Lower lobe of right lung (tissue), 2 donors: ENCODE results near the gene OSBP. TPM values are rescaled to one million over a fixed set of nuclear protein-coding genes. Genes with fewer than 3 reads are reported as not detected.
"Not testable (repeated sequence)": the region's sequence is repeated elsewhere in the genome, so short reads cannot be mapped to it uniquely, and the experiment has no call there.

Experiments used
- ATAC-seq, 2 donors: fragments of 200-7000 bp; cut with Tn5 transposase; one replicate each; pipeline ENCODE4 v1.9.1; 2020 to 2022; ENCODE audit warnings: mild to moderate bottlenecking in 2 of 2, moderate library complexity in 2 of 2
- DNase-seq: peaks from one replicate; pipeline ENCODE4 v3.0.0-alpha.2; 2020
- H3K27ac ChIP-seq: fragments of 200-600 bp; one replicate; pipeline ENCODE4 v1.8.0; 2022
- H3K27me3 ChIP-seq: fragments of 200-600 bp; one replicate; pipeline ENCODE4 v1.8.0; 2022; ENCODE audit warnings: low read depth
- H3K36me3 ChIP-seq: fragments of 200-600 bp; one replicate; pipeline ENCODE4 v1.8.0; 2022; ENCODE audit warnings: mild to moderate bottlenecking
- H3K4me1 ChIP-seq: fragments of 200-600 bp; one replicate; pipeline ENCODE4 v1.8.0; 2022
- H3K4me3 ChIP-seq: fragments of 200-600 bp; one replicate; pipeline ENCODE4 v1.8.0; 2022; ENCODE audit warnings: mild to moderate bottlenecking
- H3K9me3 ChIP-seq: fragments of 200-600 bp; one replicate; pipeline ENCODE4 v1.8.0; 2022
- CTCF ChIP-seq: fragments of 200-600 bp; IDR thresholded peaks from one replicate; pipeline ENCODE4 v1.8.0; 2022; ENCODE audit warnings: antibody characterized with exemption, mild to moderate bottlenecking
- intact Hi-C: fragments of 100-400 bp; cut with DNase I; formaldehyde crosslinking; loops from one replicate; pipeline ENCODE4 v1.11.0; 2022
- total RNA-seq: library from RNA; stranded (reverse); fragmentation: NEBNext Ultra II Directional; extraction: Animal tissue kit (Norgen Biotek cat#: 25700); gene quantifications from one replicate; pipeline ENCODE4 v1.2.1, GENCODE V29; 2021
- donor health status: DM: no; HTN: yes; CAD: no; lungs with severe emphysema.

OSBP gene
- total RNA-seq, 1 donor from 2014 or later: 37.7 TPM

- ATAC-seq (no peak), DNase-seq (no peak)
- H3K4me1 ChIP-seq: no peaks in the 10 kb centered on the region
- no peak overlapping the region for H3K4me3 ChIP-seq
- H3K9me3 ChIP-seq: no peaks in the 10 kb centered on the region
- no peak overlapping the region for H3K27ac ChIP-seq
- H3K36me3 ChIP-seq: peaks cover 12% of the 10 kb centered on the region
- intact Hi-C loops: no loop called here
- H3K27me3 ChIP-seq: no peaks in the 10 kb centered on the region
- TF ChIP-seq CTCF: no peak
Observed at GRCh38 chr11:59629996-59630395, 14.4 kb upstream of the OSBP start.

GRCh38 chr11:59626969-59627368, 11.4 kb upstream of the OSBP start:
- H3K27me3 ChIP-seq, H3K4me1 ChIP-seq, ATAC-seq, H3K4me3 ChIP-seq, intact Hi-C loops, H3K27ac ChIP-seq, H3K9me3 ChIP-seq, DNase-seq, H3K36me3 ChIP-seq: not testable (repeated sequence)

GRCh38 chr11:59625703-59626102, 10.1 kb upstream of the OSBP start:
- intact Hi-C loops: no loop called here
- DNase-seq (no peak), ATAC-seq (no peak)
- Histone ChIP-seq H3K4me1 (no peaks in the 10 kb centered on the region), H3K27ac (no peak overlapping the region), H3K27me3 (no peaks in the 10 kb centered on the region), H3K4me3 (no peak overlapping the region), H3K36me3 (no peaks in the 10 kb centered on the region), H3K9me3 (no peaks in the 10 kb centered on the region)
- no peak for TF ChIP-seq CTCF

- intact Hi-C loops: no loop called here
- no peak overlapping the region for H3K4me3 ChIP-seq
- no peak for DNase-seq
- ATAC-seq: no peak
- H3K4me1 ChIP-seq: peaks cover 29% of the 10 kb centered on the region
- H3K36me3 ChIP-seq: no peaks in the 10 kb centered on the region
- no peaks in the 10 kb centered on the region for H3K27me3 ChIP-seq
- H3K9me3 ChIP-seq: no peaks in the 10 kb centered on the region
- TF ChIP-seq CTCF: no peak
- H3K27ac ChIP-seq: no peak overlapping the region
Observed at GRCh38 chr11:59617876-59618275, 2.3 kb upstream of the OSBP start.

GRCh38 chr11:59616396-59616982, 915 bp upstream of the OSBP start:
- Histone ChIP-seq H3K27ac (peak overlapping the region; percentile 93), H3K4me1 (peaks cover 41% of the 10 kb centered on the region), H3K27me3 (no peaks in the 10 kb centered on the region), H3K9me3 (no peaks in the 10 kb centered on the region), H3K4me3 (peak overlapping the region; percentile 83), H3K36me3 (no peaks in the 10 kb centered on the region)
- DNase-seq (peak; percentile 98), ATAC-seq (peak in 1 of 2 donors; percentile 0)
- TF ChIP-seq CTCF: no peak
- intact Hi-C loops: no loop called here

GRCh38 chr11:59615120-59615636, 396 bp downstream of the OSBP start:
- no peaks in the 10 kb centered on the region for H3K27me3 ChIP-seq
- peak overlapping the region; percentile 83 for H3K4me3 ChIP-seq
- peaks cover 50% of the 10 kb centered on the region for H3K4me1 ChIP-seq
- ATAC-seq: peak in 1 of 2 donors; percentile 2
- TF ChIP-seq CTCF: no peak
- H3K27ac ChIP-seq: peak overlapping the region; percentile 93
- DNase-seq: peak; percentile 83
- no peaks in the 10 kb centered on the region for H3K9me3 ChIP-seq
- peaks cover 3% of the 10 kb centered on the region for H3K36me3 ChIP-seq
- intact Hi-C loops: no loop called here
